Epithelial cell of umbilical artery (primary cell): Measurements from ENCODE around the gene ZNF165. TPM values are rescaled to one million over a fixed set of nuclear protein-coding genes. Genes with fewer than 3 reads are reported as not detected.

Source experiments
- total RNA-seq: library from RNA; depleted of rRNA; stranded (reverse); fragments of >200 nt; gene quantifications from 2 replicates; pipeline ENCODE4 v1.2.3, GENCODE V29; 2014

ZNF165 gene
- total RNA-seq = 0.46 and 0.65 TPM in 2 replicates

GRCh38 chr6:28080381-28080630 lies at the start of gene ZNF165:
ZNF165 (plus strand) TSS chr6:28080568; CDS start chr6:28085481, 4,913 bp downstream.

GRCh38 chr6:28124350-28124970 lies 44.1 kb downstream of the ZNF165 start, which contains the start of gene ZSCAN16:
ZSCAN16 (plus strand) TSS chr6:28124609; CDS start chr6:28125444, 835 bp downstream.

Other genes starting within 250 kb of the ZNF165 start
- not detected in 2 replicates for gene OR2B2, start 168.2 kb upstream of the ZNF165 start, total RNA-seq
- not detected in 2 replicates for gene OR2B6, start 123.3 kb upstream of the ZNF165 start, total RNA-seq
- gene ZSCAN16, start 44.0 kb downstream of the ZNF165 start, total RNA-seq = 10.7 and 15.3 TPM in 2 replicates
- gene ZKSCAN8, start 61.3 kb downstream of the ZNF165 start, total RNA-seq = 8.8 and 16.7 TPM in 2 replicates
- gene ZSCAN9, start 144.7 kb downstream of the ZNF165 start, total RNA-seq = 14.6 and 17.9 TPM in 2 replicates
- 4.7 and 5.2 TPM in 2 replicates for gene ZKSCAN4, start 171.7 kb downstream of the ZNF165 start, total RNA-seq
- gene NKAPL, start 178.7 kb downstream of the ZNF165 start, total RNA-seq = 0.30 and 0.32 TPM in 2 replicates
- 10.4 and 26.1 TPM in 2 replicates for gene ZSCAN26, start 186.6 kb downstream of the ZNF165 start, total RNA-seq
- gene PGBD1, start 201.0 kb downstream of the ZNF165 start, total RNA-seq = 7.5 and 9.0 TPM in 2 replicates